Thyroid gland (tissue), 4 donors: ENCODE data around the gene MNT. TPM values are rescaled to one million over a fixed set of nuclear protein-coding genes. Genes with fewer than 3 reads are reported as not detected.

Experiments used
- DNase-seq, 2 donors: peaks; one replicate each; pipeline ENCODE4 v3.0.0-alpha.2; 2019
- H3K27ac ChIP-seq, 3 donors: fragments of 200-600 bp; sonication (generic); 1 replicate in 2 of 3; 2 replicates in 1 of 3; pipeline ENCODE4 v1.5.1; 2016 to 2019; ENCODE audit warnings: mild to moderate bottlenecking in 1 of 3, moderate library complexity in 1 of 3
- H3K27me3 ChIP-seq: fragments of 200-600 bp; sonication (generic); one replicate; pipeline ENCODE4 v1.5.1; 2019
- H3K36me3 ChIP-seq, 2 donors: fragments of 200-600 bp; sonication (generic); one replicate each; pipeline ENCODE4 v1.5.1; 2016 to 2019
- H3K4me1 ChIP-seq, 2 donors: fragments of 200-600 bp; sonication (generic); one replicate each; pipeline ENCODE4 v1.5.1; 2017 to 2019
- H3K4me3 ChIP-seq, 3 donors: fragments of 200-600 bp; sonication (generic); replicated peaks in 1 of 3; 1 replicate in 2 of 3; 2 replicates in 1 of 3; pipeline ENCODE4 v1.5.1; 2016; ENCODE audit warnings: mild to moderate bottlenecking in 1 of 3
- H3K9me3 ChIP-seq: fragments of 200-600 bp; sonication (generic); one replicate; pipeline ENCODE4 v1.5.1; 2017
- CTCF ChIP-seq, 6 experiments: fragments of 200-600 bp in 3 of 6; fragments of 450-650 bp in 3 of 6; sonication (generic) in 3 of 6; IDR thresholded peaks; one replicate each; pipeline ENCODE4 v1.5.1; 2016 to 2019; ENCODE audit warnings: antibody characterized with exemption in 6 of 6, mild to moderate bottlenecking in 2 of 6, inconsistent platforms in 1 of 6, moderate library complexity in 1 of 6
- POLR2A ChIP-seq, 2 donors: fragments of 450-650 bp; IDR thresholded peaks; one replicate each; pipeline ENCODE4 v1.6.1; 2017; ENCODE audit warnings: antibody characterized with exemption in 2 of 2, mild to moderate bottlenecking in 2 of 2, moderate library complexity in 1 of 2
- WGBS, 2 donors: methylation state at CpG; one replicate each; pipeline ENCODE4 v1.1.5; 2017; 5-methylcytosine and 5-hydroxymethylcytosine counted together
- intact Hi-C: fragments of 100-400 bp; cut with DNase I; formaldehyde crosslinking; loops from one replicate; pipeline ENCODE4 v1.15.1; 2023
- total RNA-seq, 4 donors: library from RNA; depleted of rRNA; stranded (reverse); fragments of >200 nt; gene quantifications; one replicate each; pipeline ENCODE4 v1.2.3, GENCODE V29; 2016

Gene MNT
- total RNA-seq, 4 donors from 2014 or later = 8.2 to 28.9 (median 10.9) TPM

GRCh38 chr17:2380950-2381649 lies 19.8 kb downstream of the MNT start:
- intact Hi-C loops = no loop called here
- peaks cover 0 to 7% of the 10 kb centered on the region in 2 donors for H3K36me3 ChIP-seq
- WGBS, 2 donors = 78 to 80% methylated on average over 9 to 13 of the region's 15 CpGs
- no peaks in the 10 kb centered on the region for H3K27me3 ChIP-seq
- no peak for DNase-seq
- H3K4me3 ChIP-seq = no peak overlapping the region
- peaks cover 14 to 21% of the 10 kb centered on the region in 2 donors for H3K4me1 ChIP-seq
- TF ChIP-seq CTCF (IDR thresholded peaks at IDR 0.05) = no peak
- TF ChIP-seq POLR2A (IDR thresholded peaks at IDR 0.05) = no peak
- no peak overlapping the region for H3K27ac ChIP-seq
- no peaks in the 10 kb centered on the region for H3K9me3 ChIP-seq

GRCh38 chr17:2380226-2380922 lies 20.5 kb downstream of the MNT start:
- no peak overlapping the region for H3K4me3 ChIP-seq
- no peaks in the 10 kb centered on the region for H3K27me3 ChIP-seq
- H3K27ac ChIP-seq = no peak overlapping the region
- H3K9me3 ChIP-seq = no peaks in the 10 kb centered on the region
- peaks cover 0 to 14% of the 10 kb centered on the region in 2 donors for H3K36me3 ChIP-seq
- peaks cover 7 to 13% of the 10 kb centered on the region in 2 donors for H3K4me1 ChIP-seq
- intact Hi-C loops = no loop called here
- no peak for TF ChIP-seq POLR2A (IDR thresholded peaks at IDR 0.05)
- TF ChIP-seq CTCF (IDR thresholded peaks at IDR 0.05) = no peak
- DNase-seq = no peak
- WGBS, 2 donors = 83 to 86% methylated on average over 14 to 15 of the region's 16 CpGs

GRCh38 chr17:2379489-2380225 lies 21.2 kb downstream of the MNT start:
- no peaks in the 10 kb centered on the region for H3K27me3 ChIP-seq
- H3K4me1 ChIP-seq = peaks cover 6 to 12% of the 10 kb centered on the region in 2 donors
- peaks cover 0 to 14% of the 10 kb centered on the region in 2 donors for H3K36me3 ChIP-seq
- WGBS, 2 donors = 88 to 92% methylated on average over 11 to 14 of the region's 25 CpGs
- intact Hi-C loops = loop anchor here (5.0 kb wide), 1 partner anchor 52 kb away; no protein-coding TSS in a partner anchor
- H3K9me3 ChIP-seq = no peaks in the 10 kb centered on the region
- no peak overlapping the region for H3K27ac ChIP-seq
- no peak overlapping the region for H3K4me3 ChIP-seq
- TF ChIP-seq CTCF (IDR thresholded peaks at IDR 0.05) (no peak), POLR2A (IDR thresholded peaks at IDR 0.05) (no peak)
- DNase-seq = no peak

- no peak overlapping the region for H3K4me3 ChIP-seq
- H3K36me3 ChIP-seq = peaks cover 0 to 14% of the 10 kb centered on the region in 2 donors
- 81 to 87% methylated on average over 6 to 11 of the region's 11 CpGs for WGBS, 2 donors
- no peaks in the 10 kb centered on the region for H3K27me3 ChIP-seq
- DNase-seq = no peak
- H3K9me3 ChIP-seq = no peaks in the 10 kb centered on the region
- H3K4me1 ChIP-seq = peaks cover 6 to 12% of the 10 kb centered on the region in 2 donors
- intact Hi-C loops = loop anchor here (5.0 kb wide), 1 partner anchor 52 kb away; no protein-coding TSS in a partner anchor
- H3K27ac ChIP-seq = peak overlapping the region in 1 of 3 donors; percentile 38
- TF ChIP-seq POLR2A (IDR thresholded peaks at IDR 0.05) (no peak), CTCF (IDR thresholded peaks at IDR 0.05) (no peak)
Observed at GRCh38 chr17:2378905-2379304, 22.0 kb downstream of the MNT start.
